HTR-8/SVneo (cell line): ENCODE results near the gene CHI3L1.
A peak's percentile ranks its signal among the peaks of the same experiment; 100 is the strongest.
"Not testable (repeated sequence)": the region's sequence is repeated elsewhere in the genome, so short reads cannot be mapped to it uniquely, and the experiment has no call there.

ENCODE experiments used
- DNase-seq: peaks from one replicate; pipeline ENCODE4 v3.0.0; 2011; ENCODE audit warnings: low spot score, mixed read lengths; ENCODE audit not compliant: insufficient read length
- FAIRE-seq: peaks from 2 replicates; lab custom pipeline; 2011; peaks lifted over from hg19 to GRCh38; lab: Jason Lieb, UNC

The CHI3L1 gene

GRCh38 chr1:203186446-203187303, at the start of gene CHI3L1:
Gene CHI3L1 (minus strand): TSS chr1:203186704. CDS start chr1:203186623, 81 bp downstream.
- FAIRE-seq: no peak
- no peak for DNase-seq

- not testable (repeated sequence) for FAIRE-seq, DNase-seq
These were observed 48.4 kb upstream of the CHI3L1 start for GRCh38 chr1:203234901-203235300.

GRCh38 chr1:203229471-203230135, 43.1 kb upstream of the CHI3L1 start, which contains the start of gene CHIT1:
Gene CHIT1 (minus strand): TSS chr1:203229673. CDS start chr1:203229636, 37 bp downstream.
- FAIRE-seq: no peak

GRCh38 chr1:203228670-203229069, 42.2 kb upstream of the CHI3L1 start:
- FAIRE-seq (no peak), DNase-seq (no peak)

More at GRCh38 chr1:203229471-203230135, 43.1 kb upstream of the CHI3L1 start, which contains the start of gene CHIT1:
- DNase-seq: no peak

- FAIRE-seq: no peak
- no peak for DNase-seq
These were observed 41.0 kb upstream of the CHI3L1 start for GRCh38 chr1:203227371-203228083.

- DNase-seq (no peak), FAIRE-seq (no peak)
These were observed 38.6 kb upstream of the CHI3L1 start for GRCh38 chr1:203225071-203225470.

GRCh38 chr1:203223012-203223775, 36.7 kb upstream of the CHI3L1 start:
- no peak for FAIRE-seq
- no peak for DNase-seq

- no peak for DNase-seq
- FAIRE-seq: no peak
These were observed 33.4 kb upstream of the CHI3L1 start for GRCh38 chr1:203219934-203220333.

- FAIRE-seq (no peak), DNase-seq (no peak)
These were observed 32.7 kb upstream of the CHI3L1 start for GRCh38 chr1:203219171-203219570.

- no peak for DNase-seq
- no peak for FAIRE-seq
These were observed 31.2 kb upstream of the CHI3L1 start for GRCh38 chr1:203217668-203218067.

GRCh38 chr1:203217139-203217655, 30.7 kb upstream of the CHI3L1 start:
- FAIRE-seq: no peak
- DNase-seq: no peak

- peak; percentile 76 for DNase-seq
- no peak for FAIRE-seq
These were observed 30.0 kb upstream of the CHI3L1 start for GRCh38 chr1:203216274-203217138.

GRCh38 chr1:203215573-203215972, 29.1 kb upstream of the CHI3L1 start:
- no peak for FAIRE-seq
- no peak for DNase-seq

GRCh38 chr1:203214871-203215270, 28.4 kb upstream of the CHI3L1 start:
- no peak for DNase-seq
- no peak for FAIRE-seq

- DNase-seq (no peak), FAIRE-seq (no peak)
These were observed 26.6 kb upstream of the CHI3L1 start for GRCh38 chr1:203213126-203213525.

GRCh38 chr1:203211812-203212211, 25.3 kb upstream of the CHI3L1 start:
- no peak for DNase-seq
- no peak for FAIRE-seq

GRCh38 chr1:203210988-203211387, 24.5 kb upstream of the CHI3L1 start:
- DNase-seq (no peak), FAIRE-seq (no peak)

GRCh38 chr1:203210350-203210749, 23.8 kb upstream of the CHI3L1 start:
- FAIRE-seq: no peak
- DNase-seq: no peak

GRCh38 chr1:203208181-203208580, 21.7 kb upstream of the CHI3L1 start:
- DNase-seq (no peak), FAIRE-seq (no peak)
